H9 (cell line): ENCODE measurements around the gene EPHX1. TPM values are rescaled to one million over a fixed set of nuclear protein-coding genes. Genes with fewer than 3 reads are reported as not detected.

Source experiments
- DNase-seq: peaks from one replicate; pipeline ENCODE4 v3.0.0-alpha.2; 2017
- H2AFZ ChIP-seq: one replicate; pipeline ENCODE4 v1.6.1; 2013; ENCODE audit warnings: mild to moderate bottlenecking, low read length, control low read depth, moderate library complexity
- H2AK5ac ChIP-seq: 2 replicates; pipeline ENCODE4 v1.6.1; 2013; ENCODE audit warnings: low read length, control low read depth, mixed read lengths; ENCODE audit not compliant: insufficient read length
- H2BK120ac ChIP-seq: one replicate; pipeline ENCODE4 v1.6.1; 2013; ENCODE audit warnings: low read depth, mild to moderate bottlenecking, low read length, control low read depth, inconsistent platforms; ENCODE audit not compliant: poor library complexity, severe bottlenecking
- H2BK12ac ChIP-seq: 2 replicates; pipeline ENCODE4 v1.6.1; 2013; ENCODE audit warnings: low read length, control low read depth, mixed read lengths, low read depth; ENCODE audit not compliant: insufficient read length
- H2BK15ac ChIP-seq: 2 replicates; pipeline ENCODE4 v1.6.1; 2013; ENCODE audit warnings: low read depth, low read length, control low read depth
- H2BK20ac ChIP-seq: one replicate; pipeline ENCODE4 v1.6.1; 2013; ENCODE audit warnings: low read depth, mild to moderate bottlenecking, low read length, control low read depth, inconsistent platforms; ENCODE audit not compliant: poor library complexity, severe bottlenecking
- H2BK5ac ChIP-seq: 2 replicates; pipeline ENCODE4 v1.6.1; 2013; ENCODE audit warnings: low read length, control low read depth, mixed read lengths; ENCODE audit not compliant: insufficient read length
- H3K14ac ChIP-seq: 2 replicates; pipeline ENCODE4 v1.6.1; 2013; ENCODE audit warnings: low read length, control low read depth; ENCODE audit not compliant: insufficient read depth
- H3K18ac ChIP-seq: 2 replicates; pipeline ENCODE4 v1.6.1; 2013; ENCODE audit warnings: low read depth, mild to moderate bottlenecking, mixed read lengths, low read length, control low read depth; ENCODE audit not compliant: insufficient read length
- H3K23ac ChIP-seq: 2 replicates; pipeline ENCODE4 v1.6.1; 2013; ENCODE audit warnings: low read length, control low read depth, mixed read lengths, low read depth; ENCODE audit not compliant: insufficient read length
- H3K23me2 ChIP-seq: 2 replicates; pipeline ENCODE4 v1.6.1; 2013; ENCODE audit warnings: low read depth, mild to moderate bottlenecking, mixed read lengths, low read length, control low read depth; ENCODE audit not compliant: insufficient read length, poor library complexity, severe bottlenecking
- H3K27ac ChIP-seq: 2 replicates; pipeline ENCODE4 v1.5.1; 2013; ENCODE audit warnings: low read length, control low read depth, mixed read lengths, low read depth; ENCODE audit not compliant: insufficient read length
- H3K27me3 ChIP-seq: 2 replicates; pipeline ENCODE4 v1.6.1; 2013; ENCODE audit warnings: low read length, control low read depth, inconsistent platforms; ENCODE audit not compliant: insufficient read depth
- H3K4ac ChIP-seq: 2 replicates; pipeline ENCODE4 v1.6.1; 2013; ENCODE audit warnings: low read depth, mild to moderate bottlenecking, control low read depth, inconsistent platforms, low read length, moderate library complexity
- H3K4me1 ChIP-seq: 2 replicates; pipeline ENCODE4 v1.6.1; 2013; ENCODE audit warnings: low read length, control low read depth, inconsistent platforms; ENCODE audit not compliant: insufficient read depth
- H3K4me2 ChIP-seq: 2 replicates; pipeline ENCODE4 v1.6.1; 2013; ENCODE audit warnings: low read length, control low read depth, mixed read lengths; ENCODE audit not compliant: insufficient read length, insufficient read depth
- H3K56ac ChIP-seq: 2 replicates; pipeline ENCODE4 v1.6.1; 2013; ENCODE audit warnings: low read depth, mild to moderate bottlenecking, mixed read lengths, low read length, control low read depth; ENCODE audit not compliant: insufficient read length
- H3K79me1 ChIP-seq: 2 replicates; pipeline ENCODE4 v1.6.1; 2013; ENCODE audit warnings: low read depth, mild to moderate bottlenecking, moderate library complexity, low read length, control low read depth, inconsistent platforms; ENCODE audit not compliant: insufficient read depth, poor library complexity, severe bottlenecking
- H3K79me2 ChIP-seq: 2 replicates; pipeline ENCODE4 v1.6.1; 2013; ENCODE audit warnings: low read length, control low read depth, inconsistent platforms; ENCODE audit not compliant: insufficient read depth
- H3K9ac ChIP-seq: 2 replicates; pipeline ENCODE4 v1.6.1; 2013; ENCODE audit warnings: low read length, control low read depth, mixed read lengths; ENCODE audit not compliant: insufficient read length; ENCODE audit errors: extremely low read depth
- H3K9me3 ChIP-seq: one replicate; pipeline ENCODE4 v1.6.1; 2013; ENCODE audit warnings: low read depth, low read length, inconsistent platforms; ENCODE audit not compliant: control insufficient read depth
- H3T11ph ChIP-seq: one replicate; pipeline ENCODE4 v1.6.1; 2013; ENCODE audit warnings: mild to moderate bottlenecking, low read length, control low read depth, inconsistent platforms
- H4K20me1 ChIP-seq: one replicate; pipeline ENCODE4 v1.6.1; 2013; ENCODE audit not compliant: control insufficient read depth, insufficient read length, insufficient read depth
- H4K5ac ChIP-seq: 2 replicates; pipeline ENCODE4 v1.6.1; 2013; ENCODE audit warnings: low read depth, mild to moderate bottlenecking, mixed read lengths, low read length, control low read depth; ENCODE audit not compliant: insufficient read length
- H4K8ac ChIP-seq: replicated peaks from 2 replicates; pipeline ENCODE4 v1.6.1; 2013; ENCODE audit warnings: low read length, control low read depth, mixed read lengths, low read depth; ENCODE audit not compliant: insufficient read length
- H4K91ac ChIP-seq: 2 replicates; pipeline ENCODE4 v1.6.1; 2013; ENCODE audit warnings: low read depth, mild to moderate bottlenecking, moderate library complexity, mixed read lengths, low read length, control low read depth; ENCODE audit not compliant: insufficient read length
- H3K27ac Mint-ChIP-seq, 3 experiments: 2 replicates in 2 of 3; 3 replicates in 1 of 3; pipeline ENCODE4 v1.8.0; 2020 to 2021; ENCODE audit warnings: mixed read lengths in 3 of 3, mild to moderate bottlenecking in 1 of 3, moderate library complexity in 1 of 3
- H3K27me3 Mint-ChIP-seq: 2 replicates; pipeline ENCODE4 v1.8.0; 2021; ENCODE audit warnings: low read depth, mild to moderate bottlenecking, moderate library complexity, mixed read lengths
- H3K36me3 Mint-ChIP-seq, 3 experiments: 2 replicates in 2 of 3; 3 replicates in 1 of 3; pipeline ENCODE4 v1.8.0; 2020 to 2021; ENCODE audit warnings: low read depth in 3 of 3, mixed read lengths in 3 of 3; ENCODE audit not compliant: insufficient read depth in 1 of 3
- H3K4me1 Mint-ChIP-seq, 2 experiments: 2 replicates each; pipeline ENCODE4 v1.8.0; 2020; ENCODE audit warnings: mixed read lengths in 2 of 2
- H3K4me3 Mint-ChIP-seq, 2 experiments: 2 replicates in 1 of 2; 3 replicates in 1 of 2; pipeline ENCODE4 v1.8.0; 2020 to 2021; ENCODE audit warnings: mild to moderate bottlenecking in 2 of 2, mixed read lengths in 2 of 2, moderate library complexity in 1 of 2
- H3K9me3 Mint-ChIP-seq, 2 experiments: 2 replicates in 1 of 2; 3 replicates in 1 of 2; pipeline ENCODE4 v1.8.0; 2020; ENCODE audit warnings: mild to moderate bottlenecking in 2 of 2, mixed read lengths in 2 of 2, moderate library complexity in 1 of 2
- CTCF ChIP-seq: fragments of 200-600 bp; sonication (generic); conservative IDR thresholded peaks from 3 replicates; pipeline ENCODE4 v1.8.0; 2021; ENCODE audit warnings: antibody characterized with exemption, mild to moderate bottlenecking
- whole genome bisulfite sequencing: extraction: QIAGEN DNeasy Blood & Tissue Kit; methylation state at CpG from one replicate; pipeline ENCODE4 v1.1.7; 2013; ENCODE audit warnings: missing lambda C conversion rate, low lambda C conversion rate, mixed read lengths; ENCODE audit not compliant: insufficient read length; ENCODE audit errors: extremely low coverage; 5-methylcytosine and 5-hydroxymethylcytosine counted together
- total RNA-seq: library from RNA; stranded (reverse); gene quantifications from 2 replicates; pipeline ENCODE4 v1.2.1, GENCODE V29; 2021

Gene EPHX1
- total RNA-seq, 1 experiment from 2014 or later: 40.6 TPM

GRCh38 chr1:225889743-225890142 is 79.8 kb downstream of the EPHX1 start:
- H2BK5ac ChIP-seq: no peak overlapping the region
- no peak overlapping the region for H3K56ac ChIP-seq
- no peaks in the 10 kb centered on the region for H3K27me3 ChIP-seq
- no peak overlapping the region for H2BK20ac ChIP-seq
- Mint-ChIP-seq H3K36me3 (peaks cover 0 to 13% (median 0%) of the 10 kb centered on the region in 3 experiments; a peak in 5 of 7 replicates), H3K4me3 (peak overlapping the region; percentile 25 to 38; a peak in 3 of 5 replicates), H3K27me3 (peaks cover 2% of the 10 kb centered on the region; the same call in 1 of the 2 replicates), H3K4me1 (peaks cover 39% of the 10 kb centered on the region in 2 experiments), H3K27ac (peak overlapping the region in 2 of 3 experiments; percentile 64 to 96; a peak in 4 of 7 replicates), H3K9me3 (no peaks in the 10 kb centered on the region; a peak in 1 of 5 replicates)
- H3K23me2 ChIP-seq: no peaks in the 10 kb centered on the region
- H3K4me2 ChIP-seq: no peak overlapping the region
- peaks cover 3% of the 10 kb centered on the region; the same call in 1 of the 2 replicates for H3K4me1 ChIP-seq
- H3K79me1 ChIP-seq: no peaks in the 10 kb centered on the region
- no peak for TF ChIP-seq CTCF
- H3K9ac ChIP-seq: no peak overlapping the region
- no peak overlapping the region for H2BK12ac ChIP-seq
- H3K23ac ChIP-seq: no peak overlapping the region
- H4K5ac ChIP-seq: no peak overlapping the region
- no peak overlapping the region for H2AK5ac ChIP-seq
- H2BK15ac ChIP-seq: no peak overlapping the region
- H3T11ph ChIP-seq: peak overlapping the region; percentile 77
- no peak overlapping the region for H2BK120ac ChIP-seq
- H3K18ac ChIP-seq: peak overlapping the region; percentile 27
- no peak overlapping the region for H4K8ac ChIP-seq
- no CpG with 5 or more reads among the region's 5 CpGs for WGBS
- no peak overlapping the region for H3K27ac ChIP-seq
- no peak for DNase-seq
- no peak overlapping the region for H3K14ac ChIP-seq
- H3K79me2 ChIP-seq: peaks cover 2% of the 10 kb centered on the region; the same call in 1 of the 2 replicates
- no peak overlapping the region for H4K91ac ChIP-seq
- no peak overlapping the region for H3K4ac ChIP-seq
- no peaks in the 10 kb centered on the region for H4K20me1 ChIP-seq
- no peaks in the 10 kb centered on the region for H3K9me3 ChIP-seq
- H2AFZ ChIP-seq: no peak overlapping the region
